H1 (cell line): ENCODE results near the gene MACROD2.

Experiments
- CHD1 ChIP-seq: IDR thresholded peaks from 2 replicates; pipeline ENCODE4 v1.6.1; 2012; ENCODE audit warnings: low read depth, low read length, improper control_type of control experiment
- KDM5A ChIP-seq: fragments of 200-600 bp; IDR thresholded peaks from 2 replicates; pipeline ENCODE4 v1.7.1; 2012; ENCODE audit warnings: mild to moderate bottlenecking, low read length, inconsistent platforms, mixed read lengths
- POLR2A ChIP-seq, 2 experiments: IDR thresholded peaks; 1 replicate in 1 of 2; 2 replicates in 1 of 2; pipeline ENCODE4 v1.6.1; 2011; ENCODE audit warnings: low read depth in 2 of 2, low read length in 2 of 2, mild to moderate bottlenecking in 2 of 2; ENCODE audit errors: control extremely low read depth in 1 of 2
- RNF2 ChIP-seq: fragments of 200-900, 300-1000 bp; sonication (generic); IDR thresholded peaks from 2 replicates; pipeline ENCODE4 v1.7.1; 2016; ENCODE audit warnings: borderline replicate concordance, low read depth, mild to moderate bottlenecking, antibody characterized with exemption, low read length; ENCODE audit not compliant: poor library complexity, severe bottlenecking; ENCODE audit errors: missing control alignments
- SUZ12 ChIP-seq: fragments of 200-600 bp; sonication (generic); IDR thresholded peaks from 2 replicates; pipeline ENCODE4 v1.6.1; 2012; ENCODE audit warnings: mild to moderate bottlenecking, inconsistent platforms, low read length, moderate library complexity, mixed read lengths
- TAF1 ChIP-seq: IDR thresholded peaks from 2 replicates; pipeline ENCODE4 v1.6.1; 2011; ENCODE audit warnings: mild to moderate bottlenecking, low read depth, low read length
- TF ChIP-seq, protein P1 (sequence below), 3 experiments: IDR thresholded peaks; 1 replicate in 2 of 3; 2 replicates in 1 of 3; pipeline versions ENCODE4 v1.5.1 to v1.6.1; 2011; ENCODE audit warnings: low read length in 3 of 3, mild to moderate bottlenecking in 3 of 3, inconsistent platforms in 2 of 3, low read depth in 1 of 3, moderate library complexity in 1 of 3; ENCODE audit not compliant: insufficient read depth in 1 of 3; ENCODE audit errors: control extremely low read depth in 1 of 3
- TF ChIP-seq, protein P2 (sequence below): IDR thresholded peaks from 2 replicates; pipeline ENCODE4 v1.6.1; 2011; ENCODE audit warnings: low read length, improper control_type of control experiment

DNA sequence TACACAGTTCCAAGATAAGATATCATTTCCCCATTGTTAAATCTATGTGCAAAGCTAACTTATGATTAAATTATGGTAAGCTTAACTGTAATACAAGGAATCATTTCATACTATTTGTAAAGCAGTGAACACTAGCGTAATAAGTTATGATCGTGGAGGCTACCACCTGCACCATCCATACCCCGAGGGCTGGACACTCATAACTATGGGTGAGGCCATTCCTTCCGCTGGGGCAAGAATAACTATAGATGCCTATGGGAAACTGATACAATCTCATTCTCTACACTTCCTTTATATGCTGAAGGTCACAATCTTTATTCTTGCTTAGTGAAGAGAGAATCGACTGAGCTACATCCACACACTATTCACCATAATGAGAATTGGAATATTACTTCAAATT lies 1258.1 kb downstream of the MACROD2 start:
- TF ChIP-seq CHD1 (no peak), RNF2 (no peak), POLR2A (IDR thresholded peaks at IDR 0.05; ENCODE audit: control extremely low read depth in 1 of 2, low read depth in 2 of 2, low read length in 2 of 2) (no peak), SUZ12 (no peak), TAF1 (no peak), KDM5A (no peak)
- TF ChIP-seq, protein P1, sequence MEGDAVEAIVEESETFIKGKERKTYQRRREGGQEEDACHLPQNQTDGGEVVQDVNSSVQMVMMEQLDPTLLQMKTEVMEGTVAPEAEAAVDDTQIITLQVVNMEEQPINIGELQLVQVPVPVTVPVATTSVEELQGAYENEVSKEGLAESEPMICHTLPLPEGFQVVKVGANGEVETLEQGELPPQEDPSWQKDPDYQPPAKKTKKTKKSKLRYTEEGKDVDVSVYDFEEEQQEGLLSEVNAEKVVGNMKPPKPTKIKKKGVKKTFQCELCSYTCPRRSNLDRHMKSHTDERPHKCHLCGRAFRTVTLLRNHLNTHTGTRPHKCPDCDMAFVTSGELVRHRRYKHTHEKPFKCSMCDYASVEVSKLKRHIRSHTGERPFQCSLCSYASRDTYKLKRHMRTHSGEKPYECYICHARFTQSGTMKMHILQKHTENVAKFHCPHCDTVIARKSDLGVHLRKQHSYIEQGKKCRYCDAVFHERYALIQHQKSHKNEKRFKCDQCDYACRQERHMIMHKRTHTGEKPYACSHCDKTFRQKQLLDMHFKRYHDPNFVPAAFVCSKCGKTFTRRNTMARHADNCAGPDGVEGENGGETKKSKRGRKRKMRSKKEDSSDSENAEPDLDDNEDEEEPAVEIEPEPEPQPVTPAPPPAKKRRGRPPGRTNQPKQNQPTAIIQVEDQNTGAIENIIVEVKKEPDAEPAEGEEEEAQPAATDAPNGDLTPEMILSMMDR (IDR thresholded peaks at IDR 0.05; ENCODE audit: control extremely low read depth in 1 of 3, insufficient read depth in 1 of 3, low read depth in 1 of 3, low read length in 3 of 3) = no peak
- TF ChIP-seq, protein P2, sequence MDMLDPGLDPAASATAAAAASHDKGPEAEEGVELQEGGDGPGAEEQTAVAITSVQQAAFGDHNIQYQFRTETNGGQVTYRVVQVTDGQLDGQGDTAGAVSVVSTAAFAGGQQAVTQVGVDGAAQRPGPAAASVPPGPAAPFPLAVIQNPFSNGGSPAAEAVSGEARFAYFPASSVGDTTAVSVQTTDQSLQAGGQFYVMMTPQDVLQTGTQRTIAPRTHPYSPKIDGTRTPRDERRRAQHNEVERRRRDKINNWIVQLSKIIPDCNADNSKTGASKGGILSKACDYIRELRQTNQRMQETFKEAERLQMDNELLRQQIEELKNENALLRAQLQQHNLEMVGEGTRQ = no peak
